ENCODE data around the gene FBXO21. TPM values are rescaled to one million over a fixed set of nuclear protein-coding genes. Genes with fewer than 3 reads are reported as not detected.
"Not testable (repeated sequence)": the region's sequence is repeated elsewhere in the genome, so short reads cannot be mapped to it uniquely, and the experiment has no call there.

Gene FBXO21
- total RNA-seq, 1 donor from 2014 or later: 41.4 TPM

DNA sequence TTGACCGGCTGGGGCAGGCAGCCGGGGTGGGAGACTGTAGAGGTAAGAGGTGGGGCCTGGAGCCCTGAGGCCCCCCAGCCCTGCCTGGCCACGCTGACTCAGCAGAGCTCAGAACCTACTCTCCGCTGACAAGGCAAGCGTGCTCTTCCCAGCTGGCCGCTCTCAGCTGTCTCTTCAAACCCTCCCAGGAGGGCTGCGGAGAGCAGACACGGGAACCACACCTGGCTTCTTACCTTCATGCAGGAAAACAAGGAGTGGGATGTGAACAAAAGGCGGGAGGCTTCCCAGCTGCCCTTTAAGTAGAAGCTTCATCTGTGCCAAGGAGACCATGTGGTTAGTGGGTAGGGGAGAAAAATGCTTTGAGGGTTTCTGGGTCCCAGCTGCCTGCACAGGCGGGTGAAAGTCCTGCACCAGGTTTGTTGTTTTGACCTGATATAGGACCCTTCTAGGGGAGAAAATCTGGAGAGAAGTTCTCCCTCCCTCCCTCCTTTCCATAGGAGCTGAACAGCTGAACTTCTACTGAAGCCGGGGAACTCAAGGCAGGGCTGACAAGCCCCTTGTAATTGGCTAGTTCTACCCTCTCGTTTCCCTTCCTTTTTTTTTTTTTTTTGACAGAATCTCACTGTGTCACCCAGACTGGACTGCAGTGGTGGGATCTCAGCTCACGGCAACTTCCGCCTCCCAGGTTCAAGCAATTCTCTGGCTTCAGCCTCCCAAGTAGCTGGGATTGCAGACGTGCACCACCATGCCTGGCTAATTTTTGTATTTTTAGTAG, 78.3 kb downstream of the FBXO21 start:
- Histone ChIP-seq H3K9me3 (no peaks in the 10 kb centered on the region), H3K4me1 (no peaks in the 10 kb centered on the region), H3K36me3 (no peaks in the 10 kb centered on the region), H3K27me3 (no peaks in the 10 kb centered on the region), H3K4me3 (no peak overlapping the region), H3K27ac (no peak overlapping the region)
- ATAC-seq: no peak
- DNase-seq: peak; percentile 34
- intact Hi-C loops (cut with DNase I): no loop called here
- no peak for TF ChIP-seq CTCF (IDR thresholded peaks at IDR 0.05)

GRCh38 chr12:117111386-117111785, 78.9 kb downstream of the FBXO21 start:
- no peak for TF ChIP-seq CTCF (IDR thresholded peaks at IDR 0.05)
- Histone ChIP-seq H3K4me1 (no peaks in the 10 kb centered on the region), H3K27me3 (no peaks in the 10 kb centered on the region), H3K36me3 (no peaks in the 10 kb centered on the region), H3K9me3 (no peaks in the 10 kb centered on the region), H3K4me3 (no peak overlapping the region), H3K27ac (no peak overlapping the region)
- intact Hi-C loops (cut with DNase I): no loop called here
- ATAC-seq (peak; percentile 31), DNase-seq (peak; percentile 52)

- Histone ChIP-seq H3K4me1 (no peaks in the 10 kb centered on the region), H3K27me3 (no peaks in the 10 kb centered on the region), H3K9me3 (no peaks in the 10 kb centered on the region), H3K4me3 (no peak overlapping the region), H3K36me3 (no peaks in the 10 kb centered on the region), H3K27ac (no peak overlapping the region)
- intact Hi-C loops (cut with DNase I): no loop called here
- TF ChIP-seq CTCF (IDR thresholded peaks at IDR 0.05): no peak
- ATAC-seq (no peak), DNase-seq (no peak)
Observed at GRCh38 chr12:117109943-117110635, 80.2 kb downstream of the FBXO21 start.

- no peak overlapping the region for H3K4me3 ChIP-seq
- H3K27me3 ChIP-seq: no peaks in the 10 kb centered on the region
- H3K27ac ChIP-seq: no peak overlapping the region
- no peak for TF ChIP-seq CTCF (IDR thresholded peaks at IDR 0.05)
- peak; percentile 81 for ATAC-seq
- intact Hi-C loops (cut with DNase I): no loop called here
- no peaks in the 10 kb centered on the region for H3K9me3 ChIP-seq
- peak; percentile 44 for DNase-seq
- H3K4me1 ChIP-seq: no peaks in the 10 kb centered on the region
- no peaks in the 10 kb centered on the region for H3K36me3 ChIP-seq
Observed at GRCh38 chr12:117105902-117106301, 84.4 kb downstream of the FBXO21 start.

GRCh38 chr12:117104003-117104402, 86.3 kb downstream of the FBXO21 start:
- H3K36me3 ChIP-seq; H3K9me3 ChIP-seq; DNase-seq; intact Hi-C loops (cut with DNase I); H3K27ac ChIP-seq; ATAC-seq; H3K4me3 ChIP-seq; H3K4me1 ChIP-seq: not testable (repeated sequence)
- H3K27me3 ChIP-seq: peaks cover 17% of the 10 kb centered on the region

DNA sequence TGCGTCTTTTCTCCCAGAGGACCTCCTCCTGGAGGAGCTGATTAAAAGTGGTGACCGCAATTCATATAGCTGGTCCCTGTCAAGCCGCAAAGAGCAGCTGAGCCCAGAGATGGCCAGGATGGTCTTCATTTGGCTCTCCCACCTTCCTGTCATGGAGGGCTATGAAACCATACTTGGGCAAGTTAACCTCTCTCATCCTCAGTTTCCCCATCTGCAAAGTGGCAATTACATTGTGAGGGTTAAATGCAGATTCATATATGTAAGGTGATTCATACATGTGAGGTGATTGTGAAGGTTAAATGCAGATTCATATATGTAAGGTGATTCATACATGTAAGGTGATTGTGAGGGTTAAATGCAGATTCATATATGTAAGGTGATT, 87.5 kb downstream of the FBXO21 start:
- no peak for DNase-seq
- no peak for ATAC-seq
- Histone ChIP-seq H3K4me3 (no peak overlapping the region), H3K27ac (no peak overlapping the region), H3K27me3 (peaks cover 28% of the 10 kb centered on the region), H3K9me3 (no peaks in the 10 kb centered on the region), H3K36me3 (no peaks in the 10 kb centered on the region), H3K4me1 (no peaks in the 10 kb centered on the region)
- intact Hi-C loops (cut with DNase I): no loop called here
- TF ChIP-seq CTCF (IDR thresholded peaks at IDR 0.05): no peak
